Fibroblast of lung (primary cell): Measurements from ENCODE around the gene KDM2B. TPM values are rescaled to one million over a fixed set of nuclear protein-coding genes. Genes with fewer than 3 reads are reported as not detected.

Source experiments
- DNase-seq, 2 donors: peaks; one replicate each; pipeline versions ENCODE4 v3.0.0 to v3.0.0-alpha.2; 2010; ENCODE audit warnings: low read depth in 2 of 2
- H2AFZ ChIP-seq: 2 replicates; pipeline ENCODE4 v1.5.1; 2012; ENCODE audit warnings: low read length, control low read depth, inconsistent platforms
- H3K27ac ChIP-seq: 2 replicates; pipeline ENCODE4 v1.5.1; 2011; ENCODE audit warnings: low read length, control low read depth; ENCODE audit not compliant: insufficient read depth
- H3K27me3 ChIP-seq: 2 replicates; pipeline ENCODE4 v1.5.1; 2011; ENCODE audit warnings: mild to moderate bottlenecking, low read length; ENCODE audit not compliant: control insufficient read depth, insufficient read depth
- H3K36me3 ChIP-seq: 2 replicates; pipeline ENCODE4 v1.5.1; 2011; ENCODE audit warnings: low read length; ENCODE audit not compliant: control insufficient read depth, insufficient read depth
- H3K4me1 ChIP-seq: 2 replicates; pipeline ENCODE4 v1.5.1; 2011; ENCODE audit warnings: low read length; ENCODE audit not compliant: control insufficient read depth, insufficient read depth; ENCODE audit errors: extremely low read depth
- H3K4me2 ChIP-seq: 2 replicates; pipeline ENCODE4 v1.5.1; 2011; ENCODE audit warnings: low read length, control low read depth; ENCODE audit not compliant: insufficient read depth; ENCODE audit errors: extremely low read depth
- H3K4me3 ChIP-seq, 4 experiments: fragments of 200-600 bp in 1 of 4; sonication (generic) in 1 of 4; replicated peaks in 1 of 4; 2 replicates each; pipeline ENCODE4 v1.5.1; 2011 to 2016; ENCODE audit warnings: low read length in 4 of 4, low read depth in 3 of 4, mild to moderate bottlenecking in 3 of 4, control low read depth in 2 of 4, inconsistent platforms in 1 of 4, mixed read lengths in 1 of 4; ENCODE audit not compliant: insufficient read depth in 1 of 4; ENCODE audit errors: control extremely low read depth in 1 of 4
- H3K79me2 ChIP-seq: 2 replicates; pipeline ENCODE4 v1.5.1; 2012; ENCODE audit warnings: mild to moderate bottlenecking, low read length, inconsistent platforms; ENCODE audit not compliant: control insufficient read depth, insufficient read depth
- H3K9ac ChIP-seq: 2 replicates; pipeline ENCODE4 v1.5.1; 2011; ENCODE audit warnings: mild to moderate bottlenecking, low read length, control low read depth; ENCODE audit not compliant: insufficient read depth
- H3K9me3 ChIP-seq: 2 replicates; pipeline ENCODE4 v1.5.1; 2012; ENCODE audit warnings: low read depth, low read length; ENCODE audit not compliant: control insufficient read depth, insufficient read depth
- H4K20me1 ChIP-seq: 2 replicates; pipeline ENCODE4 v1.5.1; 2011; ENCODE audit warnings: low read length; ENCODE audit not compliant: control insufficient read depth, insufficient read depth; ENCODE audit errors: extremely low read depth
- EZH2 ChIP-seq: IDR thresholded peaks from 2 replicates; pipeline ENCODE4 v1.5.1; 2012; ENCODE audit warnings: low read length, control low read depth, mild to moderate bottlenecking; ENCODE audit errors: missing control alignments
- polyA plus RNA-seq, 2 donors: library from polyadenylated mRNA; depleted of rRNA in 1 of 2; stranded (reverse) in 1 of 2; unstranded in 1 of 2; fragments of >200 nt; gene quantifications; 2 replicates each; pipeline ENCODE4 v1.2.1, GENCODE V29; 2011 to 2012; ENCODE audit warnings: missing spikeins in 1 of 2
- total RNA-seq: library from RNA; depleted of rRNA; stranded (reverse); fragments of >200 nt; gene quantifications from 2 replicates; pipeline ENCODE4 v1.2.1, GENCODE V29; 2014
- TF ChIP-seq, protein P1 (sequence below), 2 donors: IDR thresholded peaks in 1 of 2; conservative IDR thresholded peaks in 1 of 2; 1 replicate in 1 of 2; 2 replicates in 1 of 2; pipeline ENCODE4 v1.5.1; 2011 to 2012; ENCODE audit warnings: low read length in 2 of 2, control low read depth in 1 of 2, inconsistent platforms in 1 of 2, low read depth in 1 of 2, mild to moderate bottlenecking in 1 of 2

The KDM2B gene
- total and polyA plus RNA-seq, 2 donors (not counting 1 experiment from before 2014, with no cell fraction given), result 9.8 to 21.6 TPM

DNA sequence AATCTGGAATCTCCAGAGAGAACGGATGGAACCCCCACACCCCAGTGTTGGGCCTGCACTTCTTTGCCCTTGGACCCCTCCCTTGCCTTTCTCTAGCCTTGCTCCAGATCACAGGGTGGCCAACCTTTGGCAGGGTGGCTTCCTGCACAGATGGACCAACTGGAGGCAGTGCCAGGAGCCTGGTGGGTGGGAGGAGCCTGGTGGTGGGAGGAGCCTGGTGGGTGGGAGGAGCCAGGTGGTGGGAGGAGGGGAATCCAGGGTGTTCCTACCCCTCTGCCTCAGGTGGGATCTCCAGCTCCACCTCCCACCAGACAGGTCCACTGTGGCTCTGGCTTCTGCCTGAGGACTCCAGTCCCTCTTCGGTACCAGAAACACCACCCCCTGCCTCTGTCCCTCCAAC is 30.5 kb upstream of the KDM2B start:
- no peak overlapping the region for H3K4me2 ChIP-seq

GRCh38 chr12:121610239-121611149 is 29.7 kb upstream of the KDM2B start:
- H2AFZ ChIP-seq, result peak overlapping the region; percentile 73
- peak overlapping the region; percentile 62 for H3K4me2 ChIP-seq
- TF ChIP-seq, protein P1, sequence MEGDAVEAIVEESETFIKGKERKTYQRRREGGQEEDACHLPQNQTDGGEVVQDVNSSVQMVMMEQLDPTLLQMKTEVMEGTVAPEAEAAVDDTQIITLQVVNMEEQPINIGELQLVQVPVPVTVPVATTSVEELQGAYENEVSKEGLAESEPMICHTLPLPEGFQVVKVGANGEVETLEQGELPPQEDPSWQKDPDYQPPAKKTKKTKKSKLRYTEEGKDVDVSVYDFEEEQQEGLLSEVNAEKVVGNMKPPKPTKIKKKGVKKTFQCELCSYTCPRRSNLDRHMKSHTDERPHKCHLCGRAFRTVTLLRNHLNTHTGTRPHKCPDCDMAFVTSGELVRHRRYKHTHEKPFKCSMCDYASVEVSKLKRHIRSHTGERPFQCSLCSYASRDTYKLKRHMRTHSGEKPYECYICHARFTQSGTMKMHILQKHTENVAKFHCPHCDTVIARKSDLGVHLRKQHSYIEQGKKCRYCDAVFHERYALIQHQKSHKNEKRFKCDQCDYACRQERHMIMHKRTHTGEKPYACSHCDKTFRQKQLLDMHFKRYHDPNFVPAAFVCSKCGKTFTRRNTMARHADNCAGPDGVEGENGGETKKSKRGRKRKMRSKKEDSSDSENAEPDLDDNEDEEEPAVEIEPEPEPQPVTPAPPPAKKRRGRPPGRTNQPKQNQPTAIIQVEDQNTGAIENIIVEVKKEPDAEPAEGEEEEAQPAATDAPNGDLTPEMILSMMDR (conservative IDR thresholded peaks at IDR 0.05 in 1 of 2, IDR thresholded peaks at IDR 0.05 in 1 of 2; ENCODE audit: low read depth in 1 of 2, low read length in 2 of 2), result no peak
- no peak for TF ChIP-seq EZH2
- no peaks in the 10 kb centered on the region for H3K36me3 ChIP-seq
- H3K79me2 ChIP-seq, result no peaks in the 10 kb centered on the region
- no peaks in the 10 kb centered on the region for H3K27me3 ChIP-seq
- H3K4me3 ChIP-seq, result peak overlapping the region in 1 of 4 experiments; percentile 16
- peaks cover 3% of the 10 kb centered on the region for H3K4me1 ChIP-seq
- peak; percentile 28 to 31 for DNase-seq
- H4K20me1 ChIP-seq, result no peaks in the 10 kb centered on the region
- no peaks in the 10 kb centered on the region for H3K9me3 ChIP-seq
- no peak overlapping the region for H3K9ac ChIP-seq
- no peak overlapping the region for H3K27ac ChIP-seq

More for the DNA sequence above, 30.5 kb upstream of the KDM2B start:
- no peak for DNase-seq
- no peak overlapping the region for H3K4me3 ChIP-seq
- no peaks in the 10 kb centered on the region for H4K20me1 ChIP-seq
- peaks cover 3% of the 10 kb centered on the region for H3K4me1 ChIP-seq
- H3K27ac ChIP-seq, result no peak overlapping the region
- no peaks in the 10 kb centered on the region for H3K79me2 ChIP-seq
- no peak overlapping the region for H2AFZ ChIP-seq
- no peak for TF ChIP-seq EZH2
- TF ChIP-seq, protein P1 (conservative IDR thresholded peaks at IDR 0.05 in 1 of 2, IDR thresholded peaks at IDR 0.05 in 1 of 2; ENCODE audit: low read depth in 1 of 2, low read length in 2 of 2), result no peak
- no peaks in the 10 kb centered on the region for H3K27me3 ChIP-seq
- H3K36me3 ChIP-seq, result no peaks in the 10 kb centered on the region
- no peak overlapping the region for H3K9ac ChIP-seq
- no peaks in the 10 kb centered on the region for H3K9me3 ChIP-seq

DNA sequence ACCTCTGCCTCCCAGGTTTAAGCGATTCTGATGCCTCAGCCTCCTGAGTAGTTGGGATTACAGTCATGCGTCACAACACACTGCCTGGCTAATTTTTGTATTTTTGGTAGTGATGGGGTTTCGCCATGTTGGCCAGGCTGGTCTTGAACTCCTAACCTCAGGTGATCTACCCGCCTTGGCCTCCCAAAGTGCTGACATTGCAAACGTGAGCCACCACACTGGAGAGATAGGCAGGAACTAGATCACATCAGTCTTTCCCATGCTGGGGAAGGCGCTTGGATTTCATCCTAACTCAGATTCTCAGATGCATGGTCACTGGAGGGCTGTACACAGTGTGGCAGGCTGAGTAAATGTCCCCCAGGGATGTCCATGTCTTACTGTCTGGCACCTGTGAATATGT is 27.5 kb upstream of the KDM2B start:
- DNase-seq, result no peak
- no peaks in the 10 kb centered on the region for H3K36me3 ChIP-seq
- no peaks in the 10 kb centered on the region for H4K20me1 ChIP-seq
- H3K4me1 ChIP-seq, result peaks cover 3% of the 10 kb centered on the region
- H3K27ac ChIP-seq, result no peak overlapping the region
- H3K79me2 ChIP-seq, result no peaks in the 10 kb centered on the region
- H3K9me3 ChIP-seq, result no peaks in the 10 kb centered on the region
- TF ChIP-seq, protein P1 (conservative IDR thresholded peaks at IDR 0.05 in 1 of 2, IDR thresholded peaks at IDR 0.05 in 1 of 2; ENCODE audit: low read depth in 1 of 2, low read length in 2 of 2), result no peak
- TF ChIP-seq EZH2, result no peak
- H2AFZ ChIP-seq, result no peak overlapping the region
- no peak overlapping the region for H3K9ac ChIP-seq
- no peak overlapping the region for H3K4me3 ChIP-seq
- H3K27me3 ChIP-seq, result no peaks in the 10 kb centered on the region
- H3K4me2 ChIP-seq, result no peak overlapping the region
